Aorta (tissue), 5 donors: ENCODE measurements around the gene CACNA1E. TPM values are rescaled to one million over a fixed set of nuclear protein-coding genes. Genes with fewer than 3 reads are reported as not detected.

Source experiments
- ATAC-seq: fragments of 200-7000 bp; cut with Tn5 transposase; one replicate; pipeline ENCODE4 v1.9.1; 2022; ENCODE audit warnings: moderate library complexity; ENCODE audit not compliant: low FRiP score
- DNase-seq, 2 donors: peaks; one replicate each; pipeline ENCODE4 v3.0.0-alpha.2; 2020
- H3K27ac ChIP-seq, 2 donors: one replicate each; pipeline ENCODE4 v1.5.1; 2013; ENCODE audit warnings: low read length in 2 of 2, mild to moderate bottlenecking in 2 of 2, moderate library complexity in 2 of 2, control low read depth in 1 of 2, inconsistent platforms in 1 of 2, low read depth in 1 of 2
- H3K27me3 ChIP-seq, 2 donors: one replicate each; pipeline ENCODE4 v1.6.1; 2013; ENCODE audit warnings: control low read depth in 1 of 2, low read length in 1 of 2, mild to moderate bottlenecking in 1 of 2, moderate library complexity in 1 of 2; ENCODE audit not compliant: insufficient read depth in 2 of 2, control insufficient read depth in 1 of 2
- H3K36me3 ChIP-seq, 2 donors: one replicate each; pipeline ENCODE4 v1.6.1; 2013; ENCODE audit warnings: control low read depth in 1 of 2, low read length in 1 of 2, mild to moderate bottlenecking in 1 of 2; ENCODE audit not compliant: insufficient read depth in 2 of 2, control insufficient read depth in 1 of 2
- H3K4me1 ChIP-seq, 2 donors: one replicate each; pipeline ENCODE4 v1.6.1; 2013; ENCODE audit warnings: low read length in 2 of 2, control low read depth in 1 of 2, mild to moderate bottlenecking in 1 of 2, moderate library complexity in 1 of 2; ENCODE audit not compliant: insufficient read depth in 2 of 2, control insufficient read depth in 1 of 2
- H3K4me3 ChIP-seq, 2 donors: one replicate each; pipeline ENCODE4 v1.5.1; 2013; ENCODE audit warnings: low read length in 2 of 2, control low read depth in 1 of 2, mild to moderate bottlenecking in 1 of 2
- H3K9me3 ChIP-seq: one replicate; pipeline ENCODE4 v1.6.1; 2013; ENCODE audit warnings: mild to moderate bottlenecking, low read length; ENCODE audit not compliant: control insufficient read depth
- WGBS, 2 donors: extraction: QIAGEN DNeasy Blood & Tissue Kit; methylation state at CpG; one replicate each; pipeline ENCODE4 v1.1.7; 2013; 5-methylcytosine and 5-hydroxymethylcytosine counted together
- intact Hi-C, 2 donors: fragments of 100-400 bp; cut with DNase I; formaldehyde crosslinking; loops; one replicate each; pipeline versions ENCODE4 v1.14.2 to v1.15.0; 2022
- polyA plus RNA-seq, 2 donors: library from polyadenylated mRNA; stranded (reverse); fragments of 200-250 nt; gene quantifications; one replicate each; pipeline ENCODE4 v1.2.3, GENCODE V29; 2013
- total RNA-seq, 2 donors: library from RNA; stranded (reverse); fragmentation: NEBNext Ultra II Directional; extraction: Animal tissue kit (Norgen Biotek cat#: 25700); gene quantifications; one replicate each; pipeline ENCODE4 v1.2.1, GENCODE V29; 2021
- donor health status: healthy with polysubstance abuse.
- donor health status: Bipolar disorder and iron deficiency.
- donor health status: DM: no; HTN: no; CAD: no.
- donor health status: DM: no; HTN: no; CAD: no.
- donor health status: DM: yes; HTN: yes; CAD: no.

CACNA1E gene
- total and polyA plus RNA-seq, 4 donors: 0.06 to 0.19 TPM; not detected in 2

DNA sequence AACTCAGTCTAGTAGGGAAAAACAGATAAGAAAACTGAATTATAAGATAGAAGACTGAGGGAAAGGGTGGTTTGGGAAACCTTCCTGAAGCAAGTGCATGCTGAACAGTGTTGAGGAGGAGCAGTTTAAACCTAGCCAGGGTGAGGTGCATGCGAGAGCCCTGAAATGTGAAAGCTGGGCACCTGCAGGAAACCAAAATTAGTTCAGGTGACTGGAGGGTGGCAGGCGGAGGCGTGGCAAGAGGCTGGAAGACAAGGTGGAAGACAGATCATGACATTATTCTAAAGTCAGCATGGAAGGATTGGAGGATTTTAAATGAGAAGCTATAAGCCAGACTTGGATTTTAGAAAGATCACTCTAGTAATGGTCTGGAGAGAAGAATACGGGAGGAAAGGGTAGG is 75.1 kb downstream of the CACNA1E start:
- Histone ChIP-seq H3K36me3 (no peaks in the 10 kb centered on the region), H3K4me3 (no peak overlapping the region), H3K9me3 (peaks cover 1% of the 10 kb centered on the region), H3K27me3 (peaks cover 0 to 1% of the 10 kb centered on the region in 2 donors), H3K4me1 (no peaks in the 10 kb centered on the region), H3K27ac (no peak overlapping the region)
- 86 to 92% methylated on average over 4 of the region's 4 CpGs for WGBS, 2 donors
- DNase-seq: no peak
- intact Hi-C loops: no loop called here
- ATAC-seq: no peak

- Histone ChIP-seq H3K4me1 (no peaks in the 10 kb centered on the region), H3K9me3 (peaks cover 1% of the 10 kb centered on the region), H3K4me3 (no peak overlapping the region), H3K27ac (no peak overlapping the region), H3K36me3 (no peaks in the 10 kb centered on the region), H3K27me3 (peaks cover 0 to 1% of the 10 kb centered on the region in 2 donors)
- ATAC-seq (no peak), DNase-seq (no peak)
- WGBS, 2 donors: 0 to 3% methylated on average over 1 of the region's 1 CpG
- intact Hi-C loops: no loop called here
Measured at GRCh38 chr1:181559142-181559541, 75.8 kb downstream of the CACNA1E start.

DNA sequence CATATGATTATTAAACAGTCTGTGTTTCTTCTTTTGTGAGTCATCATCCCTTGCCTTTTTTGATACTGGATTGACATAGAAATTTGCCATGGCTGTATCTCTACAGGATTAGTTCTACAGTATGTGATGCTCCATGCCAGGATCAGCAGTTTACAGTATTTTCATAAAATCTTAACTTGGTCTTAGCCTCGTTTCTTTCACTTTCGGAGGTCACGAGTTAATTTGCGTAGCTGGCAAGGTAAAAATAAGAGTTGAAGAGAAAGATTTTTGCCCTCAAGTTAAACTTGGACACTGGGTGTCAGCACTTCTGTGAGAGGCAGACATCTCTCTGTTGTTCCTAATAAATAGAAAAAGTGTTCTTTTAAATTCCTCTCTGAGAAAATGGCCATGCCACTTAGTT is 79.1 kb downstream of the CACNA1E start:
- Histone ChIP-seq H3K9me3 (no peaks in the 10 kb centered on the region), H3K27me3 (no peaks in the 10 kb centered on the region), H3K36me3 (no peaks in the 10 kb centered on the region), H3K27ac (no peak overlapping the region), H3K4me3 (no peak overlapping the region), H3K4me1 (no peaks in the 10 kb centered on the region)
- DNase-seq: no peak
- no peak for ATAC-seq
- intact Hi-C loops: no loop called here
- WGBS, 2 donors: 83 to 87% methylated on average over 4 of the region's 4 CpGs

DNA sequence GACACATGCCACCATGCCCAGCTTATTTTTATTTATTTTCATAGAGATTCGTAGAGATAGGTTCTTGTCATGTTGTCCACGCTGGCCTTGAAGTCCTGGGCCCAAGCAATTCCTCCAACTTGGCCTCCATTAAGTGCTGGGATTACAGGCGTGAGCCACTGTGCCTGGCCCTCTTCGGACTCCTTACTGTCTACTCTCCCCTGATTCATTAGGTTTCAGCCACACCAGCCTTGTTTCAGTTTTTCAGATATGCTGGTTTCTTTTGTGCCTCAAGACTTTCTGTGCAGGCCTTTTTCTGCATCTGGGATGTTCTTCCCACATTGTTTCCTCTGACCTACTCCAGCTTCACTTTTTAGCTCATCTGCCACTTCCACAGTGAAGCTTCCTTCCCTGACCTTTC is 85.4 kb downstream of the CACNA1E start:
- Histone ChIP-seq H3K4me1 (no peaks in the 10 kb centered on the region), H3K9me3 (no peaks in the 10 kb centered on the region), H3K27me3 (no peaks in the 10 kb centered on the region), H3K4me3 (no peak overlapping the region), H3K36me3 (no peaks in the 10 kb centered on the region), H3K27ac (no peak overlapping the region)
- DNase-seq (no peak), ATAC-seq (no peak)
- intact Hi-C loops: no loop called here
- WGBS, 2 donors: 72 to 75% methylated on average over 4 of the region's 4 CpGs

DNA sequence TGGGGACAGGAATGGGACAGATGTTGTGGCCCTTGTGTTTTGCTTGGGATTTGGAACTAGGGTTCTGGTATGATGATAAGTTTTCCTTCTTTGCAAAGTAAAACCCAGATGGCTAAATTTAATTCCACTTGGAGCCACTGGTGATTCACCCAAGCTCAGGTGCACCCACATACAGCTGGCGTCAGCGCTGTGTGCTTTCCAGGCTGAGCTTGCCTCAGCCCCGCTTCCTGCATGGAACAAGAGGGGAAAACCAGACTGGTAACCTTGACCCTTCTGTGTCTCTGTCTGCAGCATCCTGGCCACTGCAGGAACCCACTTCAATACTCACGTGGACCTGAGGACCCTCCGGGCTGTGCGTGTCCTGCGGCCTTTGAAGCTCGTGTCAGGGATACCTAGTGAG is 94.2 kb downstream of the CACNA1E start:
- ATAC-seq: no peak
- DNase-seq: no peak
- H3K4me1 ChIP-seq: no peaks in the 10 kb centered on the region
- no peak overlapping the region for H3K27ac ChIP-seq
- 86 to 88% methylated on average over 8 of the region's 8 CpGs for WGBS, 2 donors
- H3K9me3 ChIP-seq: peaks cover 2% of the 10 kb centered on the region
- H3K36me3 ChIP-seq: no peaks in the 10 kb centered on the region
- H3K4me3 ChIP-seq: no peak overlapping the region
- H3K27me3 ChIP-seq: no peaks in the 10 kb centered on the region
- intact Hi-C loops: no loop called here

DNA sequence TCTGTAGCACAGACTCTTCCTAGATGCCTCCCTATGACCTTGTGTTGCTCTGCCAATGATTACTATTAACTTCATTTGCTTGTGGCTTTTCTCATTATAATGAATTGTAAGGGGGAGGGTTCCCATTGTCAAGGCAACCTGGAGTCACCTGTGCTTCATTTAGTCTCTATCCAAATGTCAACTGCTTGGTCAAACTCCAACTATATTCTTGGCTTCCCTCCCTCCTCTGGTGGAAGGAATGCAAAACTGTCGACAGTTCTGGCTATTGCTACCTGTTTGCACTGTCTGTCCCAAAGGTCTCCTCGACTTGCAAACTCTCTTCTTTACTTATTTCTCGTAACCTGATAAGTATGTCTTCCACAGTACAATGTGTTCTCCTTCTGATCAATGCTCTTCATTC is 100.3 kb downstream of the CACNA1E start:
- no peak overlapping the region for H3K27ac ChIP-seq
- intact Hi-C loops: no loop called here
- WGBS, 2 donors: 43 to 47% methylated on average over 3 of the region's 3 CpGs
- ATAC-seq: no peak
- no peak overlapping the region for H3K4me3 ChIP-seq
- no peaks in the 10 kb centered on the region for H3K27me3 ChIP-seq
- DNase-seq: no peak
- no peaks in the 10 kb centered on the region for H3K4me1 ChIP-seq
- H3K9me3 ChIP-seq: no peaks in the 10 kb centered on the region
- no peaks in the 10 kb centered on the region for H3K36me3 ChIP-seq

GRCh38 chr1:181587870-181588438 is 104.6 kb downstream of the CACNA1E start:
- no peak for DNase-seq
- Histone ChIP-seq H3K27me3 (peaks cover 0 to 1% of the 10 kb centered on the region in 2 donors), H3K9me3 (no peaks in the 10 kb centered on the region), H3K4me1 (no peaks in the 10 kb centered on the region), H3K4me3 (no peak overlapping the region), H3K36me3 (no peaks in the 10 kb centered on the region), H3K27ac (no peak overlapping the region)
- no peak for ATAC-seq
- intact Hi-C loops: no loop called here
- 74 to 78% methylated on average over 10 of the region's 10 CpGs for WGBS, 2 donors

DNA sequence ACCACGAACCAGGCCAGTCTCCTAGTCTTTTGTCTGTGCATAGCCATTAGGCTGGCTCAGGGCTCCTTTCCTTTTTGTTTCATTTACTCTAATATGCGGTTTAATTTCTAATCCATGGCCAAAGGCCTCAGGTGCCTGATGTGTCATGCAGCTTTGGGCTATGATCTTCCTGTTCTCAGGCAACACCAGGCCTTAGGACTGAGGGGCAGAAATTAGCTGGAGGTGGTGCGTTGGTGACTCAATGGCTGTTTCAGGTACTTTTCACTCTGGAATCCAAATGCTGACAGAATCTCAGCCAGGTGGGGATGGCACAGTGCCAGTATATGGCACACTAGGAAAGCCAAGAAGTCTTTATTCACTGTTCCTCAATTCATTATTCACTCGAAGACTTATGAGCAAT is 105.3 kb downstream of the CACNA1E start:
- no peak overlapping the region for H3K27ac ChIP-seq
- peaks cover 0 to 1% of the 10 kb centered on the region in 2 donors for H3K27me3 ChIP-seq
- H3K36me3 ChIP-seq: no peaks in the 10 kb centered on the region
- no peaks in the 10 kb centered on the region for H3K9me3 ChIP-seq
- H3K4me1 ChIP-seq: no peaks in the 10 kb centered on the region
- DNase-seq: no peak
- intact Hi-C loops: no loop called here
- H3K4me3 ChIP-seq: no peak overlapping the region
- 81 to 82% methylated on average over 4 of the region's 4 CpGs for WGBS, 2 donors
- no peak for ATAC-seq

GRCh38 chr1:181592255-181592859 is 109.0 kb downstream of the CACNA1E start:
- 21 to 26% methylated on average over 6 of the region's 6 CpGs for WGBS, 2 donors
- intact Hi-C loops: no loop called here
- Histone ChIP-seq H3K27ac (no peak overlapping the region), H3K9me3 (no peaks in the 10 kb centered on the region), H3K4me3 (no peak overlapping the region), H3K36me3 (no peaks in the 10 kb centered on the region), H3K4me1 (no peaks in the 10 kb centered on the region), H3K27me3 (peaks cover 0 to 1% of the 10 kb centered on the region in 2 donors)
- DNase-seq (no peak), ATAC-seq (no peak)
